OCI-LY7 (cell line): ENCODE measurements around the gene CAMK4. TPM values are rescaled to one million over a fixed set of nuclear protein-coding genes. Genes with fewer than 3 reads are reported as not detected.

Source experiments
- BruUV-seq: library from RNA; stranded (reverse); fragments of 400-500 nt; replicated peaks from 2 replicates; lab custom pipeline; 2021; lab: Mats Ljungman, UMichigan
- CTCF ChIA-PET: fragments of 300-600 bp; sonication (Branson Sonifier 250); formaldehyde crosslinking; loops from one replicate; lab custom pipeline; 2022; ENCODE audit warnings: antibody characterized with exemption; ENCODE audit not compliant: unreplicated experiment; lab: Charles Lee
- POLR2A ChIA-PET: fragments of 300-600 bp; sonication (Branson Sonifier 250); formaldehyde crosslinking; loops from one replicate; lab custom pipeline; 2022; ENCODE audit warnings: antibody characterized with exemption; lab: Charles Lee
- DNase-seq: peaks from one replicate; pipeline ENCODE4 v3.0.0-alpha.2; 2015; ENCODE audit warnings: low spot score
- H2AFZ ChIP-seq: fragments of 200-600 bp; sonication (generic), shearing (Covaris generic); 2 replicates; pipeline ENCODE4 v1.6.1; 2014; ENCODE audit warnings: mild to moderate bottlenecking, antibody characterized with exemption, low read length, moderate library complexity
- H3K27ac ChIP-seq: fragments of 200-600 bp; sonication (generic); 2 replicates; pipeline ENCODE4 v1.5.1; 2014; ENCODE audit warnings: mixed run types, low read depth, mild to moderate bottlenecking, moderate library complexity, low read length, inconsistent platforms; ENCODE audit not compliant: poor library complexity, severe bottlenecking
- H3K36me3 ChIP-seq: fragments of 200-600 bp; sonication (generic); 2 replicates; pipeline ENCODE4 v1.6.1; 2014; ENCODE audit warnings: mild to moderate bottlenecking, antibody characterized with exemption, low read length, moderate library complexity, mixed read lengths; ENCODE audit not compliant: insufficient read depth
- H3K4me1 ChIP-seq: fragments of 200-600 bp; sonication (generic); 2 replicates; pipeline ENCODE4 v1.5.1; 2014; ENCODE audit warnings: mild to moderate bottlenecking, low read length; ENCODE audit not compliant: insufficient read depth, poor library complexity, severe bottlenecking
- H3K4me2 ChIP-seq: fragments of 200-600 bp; sonication (generic); 2 replicates; pipeline ENCODE4 v1.6.1; 2014; ENCODE audit warnings: mild to moderate bottlenecking, low read length
- H3K4me3 ChIP-seq: fragments of 200-600 bp; sonication (generic); 2 replicates; pipeline ENCODE4 v1.5.1; 2014; ENCODE audit warnings: mild to moderate bottlenecking, low read depth, low read length; ENCODE audit not compliant: poor library complexity, severe bottlenecking
- H3K79me2 ChIP-seq: fragments of 200-600 bp; sonication (generic); 2 replicates; pipeline ENCODE4 v1.6.1; 2016; ENCODE audit warnings: low read depth, mild to moderate bottlenecking, low read length, moderate library complexity, mixed read lengths; ENCODE audit not compliant: insufficient read depth
- H3K9me2 ChIP-seq: fragments of 200-600 bp; sonication (generic); 2 replicates; pipeline ENCODE4 v1.6.1; 2016; ENCODE audit warnings: mild to moderate bottlenecking, low read length, mixed read lengths; ENCODE audit not compliant: insufficient read depth
- H3K9me3 ChIP-seq: fragments of 200-600 bp; sonication (generic); 2 replicates; pipeline ENCODE4 v1.6.1; 2014; ENCODE audit warnings: mild to moderate bottlenecking, mixed run types, low read length, mixed read lengths
- H4K20me1 ChIP-seq: fragments of 200-600 bp; sonication (generic); 2 replicates; pipeline ENCODE4 v1.6.1; 2014; ENCODE audit warnings: mild to moderate bottlenecking, antibody characterized with exemption, low read length, moderate library complexity, mixed read lengths; ENCODE audit not compliant: insufficient read depth
- EZH2phosphoT487 ChIP-seq: fragments of 200-600 bp; sonication (generic); IDR thresholded peaks from 2 replicates; pipeline ENCODE4 v1.6.1; 2018; ENCODE audit warnings: low read depth, borderline replicate concordance, mild to moderate bottlenecking, mixed run types, antibody characterized with exemption, low read length, moderate library complexity, mixed read lengths
- intact Hi-C: fragments of 100-400 bp; cut with micrococcal nuclease; formaldehyde crosslinking; loops from one replicate; pipeline ENCODE4 v1.10.0; 2022; ENCODE audit not compliant: unreplicated experiment
- total RNA-seq, 2 experiments: library from RNA; depleted of rRNA in 1 of 2; stranded (reverse); fragments of >200 nt in 1 of 2; shearing (Covaris generic) in 1 of 2; gene quantifications; 2 replicates each; pipeline ENCODE4 v1.2.3, GENCODE V29; 2014 to 2022
- TF ChIP-seq, protein P1 (sequence below): fragments of 200-600 bp; sonication (generic); conservative IDR thresholded peaks from 2 replicates; pipeline ENCODE4 v1.5.1; 2014; ENCODE audit warnings: mild to moderate bottlenecking, antibody characterized with exemption, low read length, moderate library complexity, mixed read lengths

CAMK4 gene
- total RNA-seq, 2 experiments from 2014 or later = 25.4 to 40.2 TPM

DNA sequence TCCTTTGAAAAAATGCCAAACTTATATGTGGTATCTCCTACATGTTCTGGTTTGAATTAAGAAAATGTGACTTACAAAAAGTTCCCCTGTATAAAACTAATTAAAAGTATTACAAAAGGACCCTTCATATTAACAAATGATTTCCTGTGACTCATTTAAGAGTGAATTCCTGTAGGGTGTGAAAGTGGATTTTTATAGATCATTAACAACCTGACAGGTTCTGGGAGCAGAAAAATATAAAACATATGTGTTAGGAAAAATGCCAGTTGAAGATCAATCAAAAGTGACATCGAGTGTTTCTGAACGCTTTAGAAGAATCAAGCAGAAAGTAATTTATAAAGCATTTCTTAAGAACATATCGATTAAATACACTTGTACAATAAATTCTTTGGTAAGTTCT, 35.5 kb downstream of the CAMK4 start:
- BruUV-seq = no TSS peak
- DNase-seq = no peak
- 0 out of 2 replicates have a peak, but pooled peaks cover 7% of the 10 kb centered on the region for H3K36me3 ChIP-seq
- CTCF ChIA-PET = no interaction called here
- no peaks in the 10 kb centered on the region for H4K20me1 ChIP-seq
- H3K79me2 ChIP-seq = peaks cover 14% of the 10 kb centered on the region; the same call in 1 of the 2 replicates
- H3K9me2 ChIP-seq = no peaks in the 10 kb centered on the region
- peaks cover 14% of the 10 kb centered on the region for H3K4me1 ChIP-seq
- H3K4me3 ChIP-seq = no peak overlapping the region
- no peak overlapping the region for H3K4me2 ChIP-seq
- intact Hi-C loops = no loop called here
- POLR2A ChIA-PET = no interaction called here
- H3K9me3 ChIP-seq = peaks cover 13% of the 10 kb centered on the region; the same call in 1 of the 2 replicates
- TF ChIP-seq, protein P1, sequence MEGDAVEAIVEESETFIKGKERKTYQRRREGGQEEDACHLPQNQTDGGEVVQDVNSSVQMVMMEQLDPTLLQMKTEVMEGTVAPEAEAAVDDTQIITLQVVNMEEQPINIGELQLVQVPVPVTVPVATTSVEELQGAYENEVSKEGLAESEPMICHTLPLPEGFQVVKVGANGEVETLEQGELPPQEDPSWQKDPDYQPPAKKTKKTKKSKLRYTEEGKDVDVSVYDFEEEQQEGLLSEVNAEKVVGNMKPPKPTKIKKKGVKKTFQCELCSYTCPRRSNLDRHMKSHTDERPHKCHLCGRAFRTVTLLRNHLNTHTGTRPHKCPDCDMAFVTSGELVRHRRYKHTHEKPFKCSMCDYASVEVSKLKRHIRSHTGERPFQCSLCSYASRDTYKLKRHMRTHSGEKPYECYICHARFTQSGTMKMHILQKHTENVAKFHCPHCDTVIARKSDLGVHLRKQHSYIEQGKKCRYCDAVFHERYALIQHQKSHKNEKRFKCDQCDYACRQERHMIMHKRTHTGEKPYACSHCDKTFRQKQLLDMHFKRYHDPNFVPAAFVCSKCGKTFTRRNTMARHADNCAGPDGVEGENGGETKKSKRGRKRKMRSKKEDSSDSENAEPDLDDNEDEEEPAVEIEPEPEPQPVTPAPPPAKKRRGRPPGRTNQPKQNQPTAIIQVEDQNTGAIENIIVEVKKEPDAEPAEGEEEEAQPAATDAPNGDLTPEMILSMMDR = no peak
- no peak for TF ChIP-seq EZH2phosphoT487
- H2AFZ ChIP-seq = no peak overlapping the region
- H3K27ac ChIP-seq = no peak overlapping the region

DNA sequence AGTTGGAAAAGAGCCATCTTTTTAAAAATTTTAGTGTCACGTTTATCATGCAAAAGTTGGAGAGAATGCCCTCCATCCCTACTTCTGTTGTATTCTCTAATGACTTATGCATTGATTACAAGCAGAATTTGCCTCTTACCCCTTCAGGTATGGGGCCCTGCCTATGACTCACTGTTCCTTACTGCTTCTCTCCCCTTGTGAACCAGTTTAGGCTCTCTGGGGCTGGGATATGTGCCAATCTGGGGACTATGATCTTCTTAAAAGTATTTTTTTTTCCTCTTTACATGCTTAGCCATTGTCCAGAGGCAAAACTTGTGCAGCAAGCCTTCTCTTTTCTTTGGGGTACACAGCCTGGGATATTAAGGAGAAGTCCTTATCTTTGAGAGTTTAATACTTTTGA, 37.4 kb downstream of the CAMK4 start:
- TF ChIP-seq, protein P1 = no peak
- no peak for TF ChIP-seq EZH2phosphoT487
- ChIA-PET POLR2A (interaction anchor here (0.6 kb wide), 2 partner anchors 65 to 66 kb away, joined by 3 to 5 read pairs; no protein-coding TSS in a partner anchor), CTCF (no interaction called here)
- H3K9me3 ChIP-seq = peaks cover 5% of the 10 kb centered on the region; the same call in 1 of the 2 replicates
- no peaks in the 10 kb centered on the region for H3K4me1 ChIP-seq
- intact Hi-C loops = no loop called here
- BruUV-seq = no TSS peak
- no peak overlapping the region for H3K27ac ChIP-seq
- H3K79me2 ChIP-seq = no peaks in the 10 kb centered on the region
- H2AFZ ChIP-seq = no peak overlapping the region
- DNase-seq = no peak
- 0 out of 2 replicates have a peak, but pooled peaks cover 6% of the 10 kb centered on the region for H3K36me3 ChIP-seq
- no peaks in the 10 kb centered on the region for H3K9me2 ChIP-seq
- H3K4me3 ChIP-seq = no peak overlapping the region
- no peaks in the 10 kb centered on the region for H4K20me1 ChIP-seq
- H3K4me2 ChIP-seq = no peak overlapping the region

DNA sequence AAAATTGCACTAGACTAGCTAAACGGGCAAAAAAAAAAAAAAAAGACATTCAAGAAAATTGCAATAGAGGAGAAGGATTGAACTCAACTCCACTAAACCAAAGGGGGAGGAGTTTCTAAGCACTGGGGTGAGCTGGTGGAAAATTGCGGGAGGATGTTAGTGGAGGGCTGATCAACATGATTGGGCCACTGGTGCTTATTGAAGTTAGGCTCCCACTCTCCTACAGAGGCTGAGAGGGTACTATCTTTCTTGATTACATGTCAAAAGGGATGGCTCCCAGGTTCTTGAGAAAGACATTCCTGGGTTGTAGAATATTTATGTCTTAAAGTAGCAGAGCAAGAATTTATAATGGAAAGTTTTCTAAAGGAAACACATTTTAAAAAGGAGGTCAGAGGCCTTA, 38.0 kb downstream of the CAMK4 start:
- Histone ChIP-seq H3K4me1 (no peaks in the 10 kb centered on the region), H3K9me2 (no peaks in the 10 kb centered on the region), H3K79me2 (no peaks in the 10 kb centered on the region), H2AFZ (no peak overlapping the region), H4K20me1 (no peaks in the 10 kb centered on the region), H3K4me3 (no peak overlapping the region), H3K9me3 (no peaks in the 10 kb centered on the region), H3K4me2 (no peak overlapping the region), H3K27ac (no peak overlapping the region), H3K36me3 (0 out of 2 replicates have a peak, but pooled peaks cover under 1% of the 10 kb centered on the region)
- intact Hi-C loops = no loop called here
- no peak for DNase-seq
- TF ChIP-seq, protein P1 = no peak
- TF ChIP-seq EZH2phosphoT487 = no peak
- POLR2A ChIA-PET = interaction anchor here (0.6 to 0.7 kb wide), 3 partner anchors 65 to 1358 kb away, joined by 3 to 5 read pairs (median 4); no protein-coding TSS in a partner anchor
- CTCF ChIA-PET = no interaction called here
- no TSS peak for BruUV-seq
